HG03460 (cell line): ENCODE measurements around the gene RGP1.

Experiments
- ATAC-seq: cut with Tn5 transposase; IDR thresholded peaks from one replicate; pipeline ENCODE4 v1.9.1; 2021; ENCODE audit not compliant: unreplicated experiment

RGP1 gene

DNA sequence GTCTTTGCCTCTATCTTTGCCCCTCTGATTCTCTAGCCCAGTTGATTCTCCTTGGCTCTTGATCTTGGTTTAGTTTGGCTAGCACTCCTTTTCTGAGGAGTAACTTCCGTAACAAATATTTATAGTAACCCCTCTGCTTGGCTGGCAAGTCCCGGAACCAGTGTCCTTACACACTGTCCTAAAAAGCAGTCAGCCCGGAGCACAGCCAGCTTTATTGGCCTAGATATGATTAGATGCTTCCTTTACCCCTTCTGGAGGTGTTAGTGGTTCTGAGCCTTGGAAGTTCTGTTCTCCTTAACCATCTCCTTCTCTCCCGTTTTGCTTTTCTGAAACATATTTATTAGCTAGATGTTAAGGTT lies 22.0 kb downstream of the RGP1 start:
- no peak for ATAC-seq

DNA sequence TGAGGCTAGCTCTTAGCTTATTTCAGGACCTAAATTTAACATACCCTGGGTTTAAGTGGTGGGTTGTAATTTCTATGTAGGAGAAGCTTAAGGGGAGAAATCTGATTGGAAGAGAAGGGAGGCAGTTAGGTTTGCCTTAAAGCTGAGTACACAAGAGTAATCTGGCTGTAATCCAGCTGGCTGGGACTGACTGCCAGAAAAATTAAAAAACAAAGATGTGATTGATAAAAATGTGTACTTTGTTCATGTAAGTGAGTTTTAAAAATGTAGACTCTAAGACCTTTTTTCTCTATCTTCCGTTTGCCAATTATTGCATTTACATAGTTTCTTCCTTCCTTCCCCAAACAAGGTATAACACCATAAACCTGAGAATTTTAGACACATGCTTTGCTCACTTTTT lies 22.4 kb downstream of the RGP1 start:
- no peak for ATAC-seq

DNA sequence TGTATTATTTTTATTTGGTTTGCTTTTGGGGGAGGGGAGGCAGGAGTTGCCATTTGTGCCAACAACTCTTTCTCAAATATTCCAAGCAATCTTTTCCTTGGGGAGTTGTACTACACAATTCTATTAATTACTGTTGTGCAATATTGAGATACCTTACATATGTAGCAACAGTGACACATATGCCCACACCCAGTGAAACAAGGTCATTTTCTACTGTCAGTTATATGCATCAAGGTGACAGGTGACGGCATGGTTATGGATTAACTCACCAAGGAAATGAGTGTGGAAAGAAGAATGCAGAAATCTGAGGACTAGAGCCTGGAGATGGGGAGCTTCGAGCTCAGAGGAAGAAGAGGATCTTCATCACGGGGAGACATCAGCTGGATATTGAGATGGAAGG lies 22.9 kb downstream of the RGP1 start:
- no peak for ATAC-seq

DNA sequence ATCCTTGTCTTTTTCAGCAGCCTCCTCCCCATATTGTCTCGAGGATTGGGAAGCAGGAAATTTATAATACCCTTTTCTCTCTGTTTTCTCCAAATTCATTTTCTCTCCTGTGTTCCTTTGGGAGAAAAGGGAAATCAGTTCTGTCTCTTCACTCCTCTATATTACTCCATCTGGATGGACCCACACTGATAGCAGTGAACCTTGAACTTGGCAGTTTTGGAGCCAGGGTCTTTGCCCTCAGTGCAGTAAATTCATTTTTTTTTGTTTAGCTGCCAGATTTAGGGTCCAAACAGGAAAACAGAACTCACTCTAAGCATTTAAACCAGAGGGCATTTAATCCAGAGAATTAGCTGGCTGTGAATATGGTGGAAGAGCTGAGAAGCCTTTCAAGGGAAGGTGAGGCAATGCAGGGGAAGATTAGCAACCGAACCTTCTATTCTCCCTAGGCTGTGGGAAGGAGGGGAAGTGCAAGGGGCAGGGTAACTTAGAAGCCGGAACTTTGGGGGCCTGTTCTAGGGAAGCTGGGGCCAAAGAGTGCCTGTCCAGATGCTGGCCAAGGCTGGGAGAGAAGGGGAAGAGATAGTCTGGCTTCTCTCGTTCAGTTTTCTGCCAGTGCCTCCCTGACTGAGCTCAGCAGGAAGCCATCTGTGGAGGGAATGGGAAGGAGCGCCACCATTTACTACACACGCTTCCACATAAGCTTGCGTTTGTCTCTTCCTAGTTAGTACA lies 26.0 kb downstream of the RGP1 start:
- no peak for ATAC-seq

DNA sequence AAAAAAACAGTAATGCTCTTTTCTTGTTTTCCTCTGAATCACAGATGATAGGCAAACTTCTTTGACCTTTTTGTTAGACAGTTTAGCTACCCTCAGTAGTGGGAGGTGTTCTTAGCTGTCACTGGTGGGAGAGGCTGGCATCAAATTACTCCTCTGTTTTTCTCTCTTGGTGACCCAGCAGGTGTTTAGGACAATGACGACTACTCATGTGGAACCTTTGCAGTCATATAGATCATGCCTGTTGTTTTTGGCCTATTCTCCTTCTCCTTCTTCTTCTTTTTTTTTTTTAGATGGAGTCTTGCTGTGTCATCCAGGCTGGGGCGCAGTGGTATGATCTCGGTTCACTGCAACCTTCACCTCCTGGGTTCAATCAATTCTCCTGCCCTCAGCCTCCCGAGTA lies 26.9 kb downstream of the RGP1 start:
- ATAC-seq, result no peak

DNA sequence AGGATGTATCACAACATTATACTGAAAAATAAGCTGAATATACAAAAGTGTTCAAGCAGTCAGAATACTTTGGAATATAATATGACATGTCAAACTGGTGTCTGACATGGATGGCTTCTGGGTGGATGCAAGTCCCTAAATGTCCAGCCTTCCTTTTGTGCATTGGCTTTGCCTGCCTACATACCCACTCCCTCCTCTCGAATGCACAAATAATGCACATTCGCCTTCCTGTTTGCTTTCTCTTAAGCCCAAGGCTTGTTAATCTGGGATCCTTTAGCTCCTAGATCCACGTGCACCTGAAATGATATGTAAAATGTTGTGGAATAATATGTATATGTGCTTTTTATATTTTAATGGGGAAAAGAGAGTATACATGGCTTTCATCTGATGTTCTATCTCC lies 29.4 kb downstream of the RGP1 start:
- ATAC-seq, result no peak

DNA sequence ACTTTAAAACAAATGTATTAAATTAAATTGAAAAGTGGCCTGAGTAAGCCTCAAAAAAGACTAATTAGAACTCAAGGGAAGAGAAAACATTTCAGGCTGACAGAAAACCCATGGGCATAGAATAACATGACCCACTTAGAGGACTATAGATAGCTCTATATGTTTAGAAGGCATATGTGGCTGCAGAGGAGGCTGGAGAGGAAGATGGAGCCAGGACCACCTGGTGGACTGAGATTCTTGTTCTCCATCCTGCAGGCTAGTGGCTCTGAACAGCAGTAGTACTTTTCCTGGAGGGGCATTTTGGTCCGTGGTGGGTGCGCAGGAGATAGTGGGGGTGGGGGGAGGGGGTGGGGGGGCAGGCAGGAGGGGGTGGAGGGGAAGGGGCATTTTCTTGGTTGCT lies 32.0 kb downstream of the RGP1 start:
- no peak for ATAC-seq

DNA sequence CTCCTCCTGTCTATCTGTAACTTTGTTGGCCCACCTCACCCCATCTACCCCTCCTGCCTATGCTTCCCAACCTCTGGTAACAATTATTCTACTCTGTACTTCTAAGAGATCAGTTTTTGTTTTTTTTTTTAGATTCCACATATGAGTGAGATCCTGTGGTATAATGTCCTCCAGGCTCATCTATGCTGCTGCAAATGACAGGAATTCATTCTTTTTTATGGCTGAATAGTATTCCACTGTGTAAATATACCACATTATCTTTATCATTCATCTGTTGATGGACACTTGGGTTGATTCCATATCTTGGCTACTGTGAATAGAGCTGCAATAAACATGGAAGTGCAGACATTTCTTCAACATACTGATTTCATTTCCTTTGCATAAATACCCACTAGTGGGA lies 34.3 kb downstream of the RGP1 start:
- no peak for ATAC-seq

DNA sequence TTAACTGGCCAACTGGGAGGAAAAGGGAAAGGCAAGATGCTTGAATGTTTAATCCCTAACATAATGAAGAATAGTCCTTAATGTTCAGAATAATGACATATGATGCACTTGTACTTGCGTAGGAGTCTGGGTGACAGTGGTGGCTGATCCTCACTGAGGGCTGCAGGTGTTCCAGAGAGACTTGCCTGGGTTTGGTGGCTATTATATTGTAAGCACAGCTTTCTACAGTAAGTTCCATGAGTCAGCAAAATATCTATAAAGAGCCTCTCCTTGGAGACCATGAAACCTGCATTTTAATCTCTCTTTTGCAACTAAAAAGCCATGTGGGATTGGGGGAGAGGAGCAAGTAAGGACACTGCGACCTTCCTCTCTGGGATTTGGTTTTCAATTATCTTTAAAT lies 40.5 kb downstream of the RGP1 start:
- no peak for ATAC-seq

DNA sequence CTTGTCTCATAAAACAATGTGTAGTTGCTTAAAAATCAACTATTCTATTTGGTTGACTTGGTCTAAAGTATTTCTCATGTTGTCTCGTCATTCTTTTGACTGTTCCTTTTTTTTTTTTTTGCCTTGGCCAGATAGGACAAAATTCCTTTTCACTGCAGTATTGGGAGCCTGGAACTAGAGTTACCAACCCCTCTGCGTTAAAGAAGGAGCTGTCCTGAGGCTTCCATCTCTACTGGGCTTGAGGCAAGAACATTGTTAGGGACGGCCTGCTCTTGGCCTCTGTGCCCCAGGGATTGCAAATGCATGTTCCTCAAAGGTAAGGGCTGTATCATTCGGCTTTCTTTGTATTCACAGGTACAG lies 40.9 kb downstream of the RGP1 start:
- no peak for ATAC-seq

DNA sequence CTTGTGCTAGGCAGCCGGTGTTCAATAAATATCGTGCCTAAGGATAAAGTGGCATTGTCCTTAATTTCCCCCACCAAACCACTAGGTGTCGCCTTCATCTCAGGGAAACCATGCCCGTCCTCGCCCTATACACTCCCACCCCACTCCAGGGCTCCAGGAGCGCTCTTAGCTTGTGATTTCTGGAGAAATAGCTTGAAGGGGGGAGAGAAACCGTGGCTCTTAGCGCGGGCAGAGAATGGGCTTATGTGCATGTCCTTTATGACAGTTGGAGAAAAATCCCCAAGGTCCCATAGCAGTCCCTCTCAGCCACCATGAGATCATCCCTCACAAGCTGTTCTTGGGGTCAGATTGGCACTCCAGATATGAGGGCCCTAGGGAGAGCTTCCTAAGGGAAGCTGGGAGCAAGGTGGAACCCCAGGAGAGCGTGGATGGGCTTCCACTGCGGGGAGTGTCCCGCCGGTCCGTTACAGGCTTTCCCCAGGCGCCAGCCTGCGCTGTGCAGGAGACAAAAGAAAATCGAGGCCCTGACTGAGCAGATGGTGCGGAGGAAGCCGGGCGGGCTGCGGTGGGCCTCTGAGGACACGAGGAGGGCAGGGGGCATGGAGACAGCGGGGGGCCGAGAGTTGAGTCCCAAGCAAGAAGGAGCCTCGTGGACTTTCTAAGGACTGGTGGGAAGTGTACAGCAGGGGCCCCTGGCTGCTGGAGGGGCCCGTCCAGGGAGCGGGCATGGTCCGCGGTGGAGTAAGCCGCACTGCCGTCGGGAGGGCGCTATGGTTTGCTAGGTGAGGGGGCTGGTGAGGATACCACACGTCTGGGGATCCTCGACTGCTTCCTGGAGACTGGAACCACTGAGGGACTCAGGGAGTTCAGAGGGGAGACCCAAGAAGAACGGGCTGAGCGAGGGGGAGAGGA lies 41.6 kb downstream of the RGP1 start:
- ATAC-seq, result no peak

DNA sequence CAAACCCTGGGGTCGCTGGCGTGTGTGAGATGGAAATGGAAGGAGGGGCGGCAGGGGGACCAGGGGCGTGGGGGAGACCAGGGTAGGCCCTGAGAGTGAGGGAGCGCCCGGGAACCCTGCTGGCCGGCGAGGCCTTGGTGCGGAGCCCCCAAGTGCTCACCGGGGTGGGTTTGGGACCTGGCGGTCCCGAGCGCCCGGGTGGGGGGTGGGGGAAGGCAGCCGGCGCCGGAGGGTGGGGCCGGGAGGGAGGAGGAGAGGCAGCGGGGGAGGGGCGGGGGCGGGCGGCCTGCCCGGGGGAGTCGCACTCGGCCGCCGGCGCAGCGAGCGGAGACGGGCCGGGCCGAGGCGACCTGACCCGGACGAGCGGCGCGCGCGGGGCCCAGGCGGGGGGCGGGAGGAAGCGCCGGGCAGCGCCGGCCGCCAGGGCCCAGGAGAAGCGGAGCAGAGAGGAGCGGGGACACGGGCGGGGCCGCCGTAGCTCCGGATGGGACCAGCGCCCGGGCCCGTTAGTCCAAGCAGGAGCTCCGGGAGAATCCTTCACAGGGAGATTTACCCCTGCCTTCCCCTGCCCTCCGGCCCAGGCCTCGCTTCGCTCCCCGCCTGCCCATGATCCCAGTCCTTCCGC lies 42.3 kb downstream of the RGP1 start, which contains the start of gene NPR2:
TSS of gene NPR2 (plus strand) at position 295 of the 625 bp plus-strand sequence. CDS start 818 bp downstream, outside the sequence.
- no peak for ATAC-seq

DNA sequence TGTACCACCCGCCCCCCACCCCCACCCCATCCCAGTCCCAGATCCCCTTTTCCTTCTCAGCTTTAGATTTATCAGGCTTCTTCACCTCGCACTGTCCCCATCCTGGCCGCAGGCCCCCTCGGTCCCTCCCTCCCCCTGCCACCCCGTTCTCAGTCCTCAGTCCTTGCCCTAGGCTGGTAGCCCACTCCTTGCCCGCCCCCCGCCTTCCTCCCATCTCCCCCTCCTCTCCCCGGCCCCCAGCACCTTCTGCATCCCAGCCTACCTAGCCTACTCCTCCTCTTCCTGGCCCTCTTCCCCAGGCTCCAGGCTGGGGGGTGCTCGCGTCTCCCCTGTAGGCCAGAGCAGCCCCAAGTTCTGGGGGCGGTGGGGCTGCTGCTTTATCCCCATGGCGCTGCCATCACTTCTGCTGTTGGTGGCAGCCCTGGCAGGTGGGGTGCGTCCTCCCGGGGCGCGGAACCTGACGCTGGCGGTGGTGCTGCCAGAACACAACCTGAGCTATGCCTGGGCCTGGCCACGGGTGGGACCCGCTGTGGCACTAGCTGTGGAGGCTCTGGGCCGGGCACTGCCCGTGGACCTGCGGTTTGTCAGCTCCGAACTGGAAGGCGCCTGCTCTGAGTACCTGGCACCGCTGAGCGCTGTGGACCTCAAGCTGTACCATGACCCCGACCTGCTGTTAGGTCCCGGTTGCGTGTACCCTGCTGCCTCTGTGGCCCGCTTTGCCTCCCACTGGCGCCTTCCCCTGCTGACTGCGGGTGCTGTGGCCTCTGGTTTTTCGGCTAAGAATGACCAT lies 43.1 kb downstream of the RGP1 start:
- no peak for ATAC-seq

DNA sequence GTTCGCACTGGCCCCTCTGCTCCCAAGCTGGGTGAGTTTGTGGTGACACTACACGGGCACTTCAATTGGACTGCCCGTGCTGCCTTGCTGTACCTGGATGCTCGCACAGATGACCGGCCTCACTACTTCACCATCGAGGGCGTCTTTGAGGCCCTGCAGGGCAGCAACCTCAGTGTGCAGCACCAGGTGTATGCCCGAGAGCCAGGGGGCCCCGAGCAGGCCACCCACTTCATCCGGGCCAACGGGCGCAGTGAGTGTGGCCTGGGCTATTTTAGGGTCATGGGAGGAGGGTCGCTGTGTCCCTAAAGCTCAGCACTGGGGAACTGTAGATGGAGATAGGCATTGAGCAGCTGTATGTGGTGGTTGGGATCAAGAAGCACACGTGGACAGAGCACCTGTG lies 43.7 kb downstream of the RGP1 start:
- no peak for ATAC-seq

DNA sequence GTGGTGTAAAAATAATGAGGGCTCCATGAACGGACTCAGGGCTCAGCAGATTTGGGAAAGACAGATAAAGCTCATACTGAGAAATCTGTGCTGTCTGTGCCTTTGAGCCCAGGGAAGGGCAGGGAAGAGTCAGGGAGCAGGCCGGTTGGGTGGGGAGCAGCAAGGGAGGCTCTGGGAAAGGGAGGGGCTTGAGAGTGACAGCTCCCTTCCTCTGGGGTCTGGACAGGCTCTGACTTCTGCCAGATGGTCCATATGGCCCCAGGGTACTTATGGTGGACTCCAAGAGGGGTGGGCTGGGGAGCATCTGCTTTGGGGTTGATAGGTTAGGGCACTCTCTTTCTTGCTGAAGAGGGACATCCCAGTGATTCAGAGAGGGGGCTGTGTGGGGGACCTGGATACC lies 44.4 kb downstream of the RGP1 start:
- no peak for ATAC-seq

DNA sequence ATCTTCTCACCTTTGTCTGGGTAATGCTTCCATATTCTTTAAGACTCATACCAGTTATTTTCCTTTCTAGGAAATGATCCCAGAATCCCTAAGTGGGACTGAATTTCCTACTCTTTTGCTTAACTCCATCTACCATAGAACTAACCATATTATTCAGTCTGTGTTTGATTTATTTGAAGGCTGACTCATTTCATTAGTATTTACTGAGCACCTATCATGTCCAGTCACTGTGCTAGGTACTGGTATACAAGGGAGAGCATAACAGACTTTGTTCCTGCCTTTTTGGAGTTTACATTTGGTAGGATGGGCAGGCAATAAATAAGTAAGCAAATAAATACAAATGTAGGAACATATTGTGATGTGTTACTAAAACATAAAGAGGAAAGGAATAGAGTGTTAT lies 46.6 kb downstream of the RGP1 start:
- ATAC-seq, result no peak

DNA sequence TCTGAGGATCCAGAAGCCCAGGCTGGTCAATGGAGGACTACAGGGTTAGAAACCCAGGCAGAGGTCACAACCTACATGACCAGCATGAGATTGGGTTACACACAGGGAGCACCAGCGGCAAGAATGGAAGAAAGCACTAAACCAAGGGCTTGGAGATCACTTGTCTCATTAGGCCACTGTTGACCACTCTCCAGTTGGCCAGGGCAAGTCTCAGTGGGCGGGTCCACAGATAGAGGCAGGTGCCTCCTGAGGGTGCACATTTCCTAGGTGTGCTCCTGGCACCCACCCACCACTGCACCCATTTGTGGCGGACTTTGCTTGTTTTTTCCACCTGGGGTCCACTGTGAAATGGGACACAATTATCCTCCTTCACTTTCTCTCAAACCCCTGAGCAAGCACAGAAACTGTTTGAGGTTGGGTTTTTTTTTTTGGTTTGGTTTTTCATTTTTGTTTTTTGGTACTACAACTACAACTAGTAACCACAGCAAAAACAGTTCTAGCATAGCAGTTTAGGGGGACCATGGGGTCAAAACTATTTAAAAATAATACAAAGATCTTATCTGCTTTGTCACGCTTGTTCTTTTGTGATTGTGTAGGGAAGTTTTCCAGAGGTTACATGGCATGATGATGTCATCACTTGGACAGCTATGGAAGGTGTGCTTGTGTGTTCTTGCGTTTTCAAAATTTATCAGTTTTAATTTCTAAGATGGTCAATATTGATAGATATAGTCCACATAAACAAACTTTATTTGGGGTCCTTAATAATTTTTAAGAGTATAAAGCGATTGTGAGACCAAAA lies 48.4 kb downstream of the RGP1 start:
- ATAC-seq, result no peak

DNA sequence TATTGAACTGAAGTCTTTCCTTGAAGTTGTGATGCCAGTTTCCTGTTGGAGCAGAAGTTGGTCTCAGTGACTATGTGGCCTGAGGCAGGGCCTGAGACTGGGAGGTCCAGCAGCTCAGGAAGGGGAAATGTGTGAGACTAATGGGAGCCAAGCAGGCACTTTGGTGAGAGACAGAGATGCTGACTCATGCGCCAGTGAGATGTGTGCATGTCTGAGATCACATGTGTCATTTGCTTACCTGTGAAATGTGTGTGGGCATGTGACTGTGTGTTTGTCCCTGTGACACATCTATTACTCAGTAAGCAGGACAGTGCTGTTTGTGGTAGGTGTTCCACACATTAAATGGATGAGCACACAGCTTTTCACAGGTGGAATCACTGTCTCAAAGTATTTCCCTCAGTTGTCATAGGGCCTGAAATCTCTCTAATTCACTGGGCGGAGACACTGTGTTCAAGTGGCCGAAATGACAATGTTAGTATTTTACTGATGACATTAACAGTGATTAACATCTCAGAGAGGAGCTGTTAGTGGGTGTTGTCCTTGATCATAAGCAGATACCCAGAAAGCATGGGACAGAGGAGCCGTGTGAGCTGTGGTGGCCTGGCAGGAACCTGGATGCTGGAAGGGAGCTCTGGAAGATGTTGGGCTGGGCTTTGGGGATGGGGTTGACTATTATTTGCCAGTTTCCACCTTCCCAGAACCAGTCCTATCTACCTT lies 49.7 kb downstream of the RGP1 start:
- no peak for ATAC-seq

DNA sequence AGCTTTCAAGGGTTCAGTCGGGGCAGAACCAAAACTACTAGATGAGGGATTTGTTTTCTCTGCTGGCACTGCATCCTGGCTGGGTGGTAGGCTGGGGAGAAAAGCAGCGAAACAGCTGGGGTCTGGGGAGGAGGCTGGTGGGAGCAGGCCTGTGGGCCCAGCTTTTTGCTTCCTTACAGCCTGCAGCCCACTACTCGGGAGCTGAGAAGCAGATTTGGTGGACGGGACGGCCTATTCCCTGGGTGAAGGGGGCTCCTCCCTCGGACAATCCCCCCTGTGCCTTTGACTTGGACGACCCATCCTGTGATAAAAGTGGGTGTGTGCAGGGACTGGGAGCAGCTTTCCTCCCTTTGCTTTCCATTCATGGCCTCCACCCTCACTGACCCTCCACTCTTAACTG lies 51.4 kb downstream of the RGP1 start:
- ATAC-seq, result no peak
